ENCODE data around the gene NDP. TPM values are rescaled to one million over a fixed set of nuclear protein-coding genes. Genes with fewer than 3 reads are reported as not detected.

The NDP gene
- total and polyA plus RNA-seq, 10 of the 15 experiments (the other 5 are each of a cell fraction or from before 2014, with no cell fraction given) = 0.04 TPM; not detected in 9

GRCh38 chrX:44002567-44002966, 29.4 kb upstream of the NDP start:
- WGBS (ENCODE audit: insufficient coverage, insufficient replicate concordance, low lambda C conversion rate, missing lambda C conversion rate) = 0% methylated on average over 1 of the region's 1 CpG
- no peak for DNase-seq (ENCODE audit: low read depth, low spot score)
- ATAC-seq = no peak
- Histone ChIP-seq H3K4me3 (no peak overlapping the region), H2AFZ (ENCODE audit: control insufficient read depth, low read depth, low read length) (no peak overlapping the region), H3K27me3 (replicated peaks in 1 of 2; ENCODE audit: control insufficient read depth in 2 of 2, insufficient read depth in 2 of 2, low read length in 1 of 2) (no peaks in the 10 kb centered on the region), H3K36me3 (ENCODE audit: control insufficient read depth in 2 of 2, insufficient read depth in 2 of 2, low read length in 1 of 2) (no peaks in the 10 kb centered on the region), H3K4me1 (ENCODE audit: control insufficient read depth, insufficient read depth, low read length) (no peaks in the 10 kb centered on the region), H3K27ac (ENCODE audit: control insufficient read depth, insufficient read depth) (no peak overlapping the region), H3K9me3 (replicated peaks; ENCODE audit: control insufficient read depth, insufficient read depth, low read length) (no peaks in the 10 kb centered on the region), H4K20me1 (ENCODE audit: control insufficient read depth, insufficient read depth) (no peaks in the 10 kb centered on the region), H3K4me2 (ENCODE audit: control insufficient read depth, insufficient read depth) (no peak overlapping the region), H3K9ac (ENCODE audit: control insufficient read depth, insufficient read depth, low read length) (no peak overlapping the region), H3K79me2 (ENCODE audit: control insufficient read depth, insufficient read depth, low read length) (no peaks in the 10 kb centered on the region)
- no peak for TF ChIP-seq CBX3 (IDR thresholded peaks at IDR 0.05; ENCODE audit: borderline replicate concordance, low read depth)
- no peak for TF ChIP-seq EZH2 (IDR thresholded peaks at IDR 0.05; ENCODE audit: borderline replicate concordance, control insufficient read depth, low read depth, low read length)
- no peak for TF ChIP-seq SKIL (IDR thresholded peaks at IDR 0.05; ENCODE audit: low read depth, poor library complexity, severe bottlenecking)
- TF ChIP-seq, protein P1, sequence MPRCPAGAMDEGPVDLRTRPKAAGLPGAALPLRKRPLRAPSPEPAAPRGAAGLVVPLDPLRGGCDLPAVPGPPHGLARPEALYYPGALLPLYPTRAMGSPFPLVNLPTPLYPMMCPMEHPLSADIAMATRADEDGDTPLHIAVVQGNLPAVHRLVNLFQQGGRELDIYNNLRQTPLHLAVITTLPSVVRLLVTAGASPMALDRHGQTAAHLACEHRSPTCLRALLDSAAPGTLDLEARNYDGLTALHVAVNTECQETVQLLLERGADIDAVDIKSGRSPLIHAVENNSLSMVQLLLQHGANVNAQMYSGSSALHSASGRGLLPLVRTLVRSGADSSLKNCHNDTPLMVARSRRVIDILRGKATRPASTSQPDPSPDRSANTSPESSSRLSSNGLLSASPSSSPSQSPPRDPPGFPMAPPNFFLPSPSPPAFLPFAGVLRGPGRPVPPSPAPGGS (IDR thresholded peaks at IDR 0.05; ENCODE audit: borderline replicate concordance, insufficient read depth, low read depth, low read length, poor library complexity, severe bottlenecking) = no peak
- no peak for TF ChIP-seq NFIC (IDR thresholded peaks at IDR 0.05; ENCODE audit: low read depth, low read length)
- intact Hi-C loops (cut with micrococcal nuclease; ENCODE audit: unreplicated experiment) = no loop called here
- in situ Hi-C loops (cut with MboI) = no loop called here
- CTCF ChIA-PET = interaction anchor here (0.7 kb wide), 1 partner anchor 23 kb away, joined by 3 read pairs; no protein-coding TSS in a partner anchor
- RAD21 ChIA-PET (ENCODE audit: unreplicated experiment) = no interaction called here
- SMC1A ChIA-PET (ENCODE audit: uncharacterized antibody, unreplicated experiment) = no interaction called here
- POLR2A ChIA-PET = no interaction called here
- FAIRE-seq = no peak
- no TSS peak for BruUV-seq (replicated peaks)

Data from GM12878 (cell line).